ACC112 (cell line): Measurements from ENCODE around the gene EIF2D.

Experiments
- H2AFZ ChIP-seq: fragments of 200-600 bp; sonication (generic); one replicate; pipeline ENCODE4 v1.6.0; 2017; ENCODE audit warnings: antibody characterized with exemption, low read length; ENCODE audit not compliant: unreplicated experiment
- H3K27ac ChIP-seq: fragments of 200-600 bp; sonication (generic); 2 replicates; pipeline ENCODE4 v1.5.1; 2014; ENCODE audit warnings: low read depth, mild to moderate bottlenecking, antibody characterized with exemption, low read length, moderate library complexity
- H3K27me3 ChIP-seq: fragments of 200-600 bp; sonication (generic); 2 replicates; pipeline ENCODE4 v1.6.1; 2014; ENCODE audit warnings: mild to moderate bottlenecking, antibody characterized with exemption, low read length, moderate library complexity, mixed read lengths; ENCODE audit not compliant: insufficient read depth
- H3K36me3 ChIP-seq: fragments of 200-600 bp; sonication (generic); 2 replicates; pipeline ENCODE4 v1.6.1; 2016; ENCODE audit warnings: mild to moderate bottlenecking, antibody characterized with exemption, low read length, moderate library complexity, mixed read lengths; ENCODE audit not compliant: insufficient read depth
- H3K4me1 ChIP-seq: fragments of 200-600 bp; sonication (generic); one replicate; pipeline ENCODE4 v1.6.1; 2016; ENCODE audit warnings: low read length, mixed read lengths; ENCODE audit not compliant: insufficient read depth, unreplicated experiment, control insufficient read depth
- H3K4me3 ChIP-seq: fragments of 200-600 bp; sonication (generic); 2 replicates; pipeline ENCODE4 v1.5.1; 2014; ENCODE audit warnings: mild to moderate bottlenecking, low read depth, low read length
- H3K79me2 ChIP-seq: fragments of 200-600 bp; sonication (generic); one replicate; pipeline ENCODE4 v1.6.0; 2016; ENCODE audit warnings: low read length; ENCODE audit not compliant: control insufficient read depth, unreplicated experiment, insufficient read depth

EIF2D gene

DNA sequence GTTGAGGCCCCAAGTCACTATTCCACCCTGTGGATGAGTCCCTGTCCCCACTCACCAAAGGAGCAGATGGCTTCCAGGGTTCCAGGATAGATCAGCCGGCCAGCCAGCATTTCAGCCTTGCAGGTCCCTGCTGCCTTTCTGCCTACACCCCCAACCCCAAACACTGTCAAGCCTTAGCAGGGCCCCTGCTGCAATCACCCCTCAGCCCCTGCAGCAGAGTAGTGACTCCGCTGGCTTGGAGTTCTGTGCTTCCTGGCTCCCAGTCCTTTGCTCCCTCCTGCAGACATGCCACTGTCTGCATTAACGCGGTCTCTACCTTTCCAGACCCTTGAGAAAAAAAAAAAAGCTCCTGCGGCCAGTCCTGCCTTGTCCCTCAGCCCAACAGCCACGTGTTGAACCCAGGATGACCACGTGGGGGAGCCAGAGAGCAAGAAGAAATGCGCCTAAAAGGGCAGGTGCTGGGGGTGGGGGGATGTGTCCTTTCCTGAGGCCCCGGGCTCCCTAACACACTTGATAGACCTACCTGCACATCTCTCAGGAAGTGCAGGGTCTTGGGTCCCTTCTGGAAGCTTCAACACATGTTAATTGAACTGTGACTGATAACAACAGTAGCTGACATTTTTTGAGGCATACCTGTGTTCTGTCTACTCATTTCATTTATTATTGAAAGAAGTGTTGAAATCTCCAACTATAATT lies 67.6 kb downstream of the EIF2D start:
- Histone ChIP-seq H3K4me1 (no peaks in the 10 kb centered on the region), H3K27ac (no peak overlapping the region), H2AFZ (no peak overlapping the region), H3K36me3 (no peaks in the 10 kb centered on the region), H3K4me3 (no peak overlapping the region), H3K27me3 (peaks cover 7% of the 10 kb centered on the region; the same call in 1 of the 2 replicates), H3K79me2 (no peaks in the 10 kb centered on the region)
